GM21786 (cell line): ENCODE results near the gene TBCD.
A peak's percentile ranks its signal among the peaks of the same experiment; 100 is the strongest.

ENCODE experiments used
- ATAC-seq: cut with Tn5 transposase; IDR thresholded peaks from one replicate; pipeline ENCODE4 v1.9.1; 2021; ENCODE audit not compliant: unreplicated experiment

TBCD gene

GRCh38 chr17:82849076-82849945, 97.4 kb downstream of the TBCD start:
- no peak for ATAC-seq

GRCh38 chr17:82851381-82851780, 99.5 kb downstream of the TBCD start:
- no peak for ATAC-seq

- no peak for ATAC-seq
These were observed 102.4 kb downstream of the TBCD start for GRCh38 chr17:82854226-82854625.

- ATAC-seq, result no peak
These were observed 104.5 kb downstream of the TBCD start for GRCh38 chr17:82856361-82856760.

- no peak for ATAC-seq
These were observed 106.7 kb downstream of the TBCD start for GRCh38 chr17:82858376-82859126.

- ATAC-seq, result peak; percentile 37
These were observed 107.9 kb downstream of the TBCD start for GRCh38 chr17:82859431-82860403.

GRCh38 chr17:82860606-82861392, 108.9 kb downstream of the TBCD start:
- ATAC-seq, result no peak

GRCh38 chr17:82861393-82861775, 109.5 kb downstream of the TBCD start:
- ATAC-seq, result no peak

- no peak for ATAC-seq
These were observed 110.3 kb downstream of the TBCD start for GRCh38 chr17:82862191-82862590.

GRCh38 chr17:82862737-82863382, 111.0 kb downstream of the TBCD start:
- ATAC-seq, result no peak

GRCh38 chr17:82863383-82863940, 111.6 kb downstream of the TBCD start:
- ATAC-seq, result no peak

- ATAC-seq, result peak; percentile 71
These were observed 112.3 kb downstream of the TBCD start for GRCh38 chr17:82863941-82864712.

GRCh38 chr17:82864713-82865248, 112.9 kb downstream of the TBCD start:
- ATAC-seq, result no peak

- no peak for ATAC-seq
These were observed 113.4 kb downstream of the TBCD start for GRCh38 chr17:82865274-82865673.

- no peak for ATAC-seq
These were observed 114.0 kb downstream of the TBCD start for GRCh38 chr17:82865774-82866395.

GRCh38 chr17:82866590-82867191, 114.8 kb downstream of the TBCD start:
- no peak for ATAC-seq

- ATAC-seq, result no peak
These were observed 116.0 kb downstream of the TBCD start for GRCh38 chr17:82867763-82868325.
